GM04503 (cell line): Measurements from ENCODE around the gene FBXO42.
"Not testable (repeated sequence)": the region's sequence is repeated elsewhere in the genome, so short reads cannot be mapped to it uniquely, and the experiment has no call there.

Source experiments
- DNase-seq: peaks from one replicate; pipeline ENCODE4 v3.0.0-alpha.2; 2012; ENCODE audit warnings: low read depth

FBXO42 gene

DNA sequence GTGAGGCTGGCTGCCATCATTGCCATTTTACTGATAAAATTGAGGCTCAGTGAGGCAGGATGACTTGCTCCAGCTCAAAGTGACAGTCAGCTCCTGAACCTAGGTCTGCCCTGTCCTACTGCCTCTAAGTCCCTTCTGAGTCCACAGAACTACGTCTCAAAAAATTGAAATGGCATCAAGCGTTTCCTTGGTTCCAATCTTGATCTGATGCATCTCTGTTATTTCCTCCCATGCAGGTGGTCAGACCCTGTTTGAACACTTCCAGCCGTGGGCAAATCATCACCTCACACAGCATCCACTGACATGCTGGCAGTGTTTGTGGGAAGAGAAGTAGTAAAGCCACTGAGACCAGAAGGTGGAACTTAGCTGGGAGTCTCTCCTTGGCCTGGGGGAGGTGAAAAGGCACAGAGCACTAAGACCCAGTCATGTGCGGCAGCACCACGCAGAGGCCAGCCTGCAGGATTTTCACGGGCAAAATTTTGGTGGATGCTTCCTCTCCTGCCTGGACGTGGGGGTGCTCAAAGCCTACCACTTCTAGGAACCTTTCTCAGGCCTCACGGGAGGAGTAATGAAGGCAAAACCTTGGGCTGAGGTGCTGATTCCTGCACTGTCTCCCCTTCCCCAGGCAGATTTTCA is 107.5 kb downstream of the FBXO42 start:
- no peak for DNase-seq

DNA sequence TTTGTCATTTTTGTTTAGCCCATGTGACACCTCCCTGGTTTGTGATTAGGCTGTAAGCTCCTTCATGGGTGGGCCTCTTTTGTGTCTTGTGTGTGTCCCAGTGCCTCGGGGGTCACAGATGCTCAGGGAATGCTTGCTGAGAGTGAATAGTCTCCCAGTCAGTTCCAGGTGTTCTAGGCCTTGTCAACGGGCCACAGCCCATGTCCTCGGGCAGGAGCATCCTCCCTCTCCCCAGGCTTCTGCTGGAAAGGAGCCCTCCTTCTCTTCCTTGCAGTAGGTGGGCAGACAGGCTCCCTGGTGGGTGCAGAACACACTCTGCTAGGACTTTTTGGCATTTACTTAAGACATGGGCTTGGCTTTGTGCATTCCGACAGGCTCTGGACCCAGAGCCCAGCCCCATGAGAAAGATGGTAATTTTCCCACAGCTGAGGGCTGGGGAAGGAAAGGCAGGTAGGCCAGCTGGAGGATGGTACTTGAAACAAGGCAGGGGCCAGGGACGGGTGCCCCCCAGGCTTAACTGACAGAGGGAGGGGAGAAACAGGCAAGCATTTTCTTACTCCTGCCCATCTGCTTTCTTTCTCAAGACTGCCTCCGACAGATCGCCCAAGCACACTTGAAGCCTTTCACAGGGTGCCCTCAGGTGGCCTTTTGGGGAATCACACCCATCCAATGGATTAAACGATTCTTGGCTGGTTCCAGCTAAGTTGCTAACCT is 108.2 kb downstream of the FBXO42 start:
- DNase-seq = no peak

DNA sequence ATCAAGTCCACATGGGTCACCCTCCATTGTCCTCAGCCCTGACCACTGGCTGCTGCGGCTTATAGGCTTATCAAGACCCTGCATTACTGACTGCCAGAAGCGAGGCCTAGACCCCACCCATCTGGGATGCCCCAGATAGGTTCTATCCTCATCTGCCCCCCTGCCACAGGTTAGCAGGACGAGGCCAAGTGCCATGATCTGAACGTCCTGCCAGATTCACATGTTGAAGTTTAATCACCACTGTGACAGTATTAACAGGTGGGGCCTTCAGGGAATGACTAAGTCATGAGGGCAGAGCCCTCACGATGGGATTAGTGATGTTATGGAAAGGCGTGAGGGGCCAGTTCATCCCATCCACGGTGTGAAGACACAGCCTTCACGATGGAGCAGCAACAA is 109.1 kb downstream of the FBXO42 start:
- DNase-seq = no peak

DNA sequence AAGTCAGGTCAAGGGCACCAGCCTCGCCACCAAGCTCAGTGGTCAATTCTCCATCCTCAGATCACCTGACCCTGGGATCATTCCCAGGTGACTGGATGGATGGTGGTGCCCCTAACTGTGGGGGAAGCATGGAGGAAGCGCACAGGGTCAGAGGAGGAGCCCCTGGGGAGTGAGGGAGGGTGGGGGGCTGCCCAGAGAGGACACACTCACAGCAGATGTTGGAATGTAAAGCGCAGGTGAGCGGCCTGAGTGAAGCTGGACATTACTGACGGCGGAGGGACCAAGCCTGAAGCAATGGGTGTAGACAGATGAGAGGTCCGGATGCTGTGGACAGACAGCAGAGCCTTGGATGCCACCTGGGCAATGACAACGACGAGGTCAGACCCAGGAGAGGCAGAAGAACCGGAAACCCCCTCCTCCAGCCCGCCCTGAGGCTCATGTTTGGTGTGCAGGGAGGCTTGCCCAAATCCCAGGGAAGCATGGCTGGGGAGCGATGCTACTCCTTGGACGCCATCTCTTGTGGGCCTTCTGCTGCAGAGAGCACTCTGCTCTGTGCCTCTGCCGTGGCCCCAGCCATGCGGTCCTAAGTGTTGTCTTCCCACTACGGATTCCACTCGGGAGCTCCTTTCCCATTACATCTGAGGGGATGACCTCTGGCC is 109.6 kb downstream of the FBXO42 start:
- DNase-seq = no peak

DNA sequence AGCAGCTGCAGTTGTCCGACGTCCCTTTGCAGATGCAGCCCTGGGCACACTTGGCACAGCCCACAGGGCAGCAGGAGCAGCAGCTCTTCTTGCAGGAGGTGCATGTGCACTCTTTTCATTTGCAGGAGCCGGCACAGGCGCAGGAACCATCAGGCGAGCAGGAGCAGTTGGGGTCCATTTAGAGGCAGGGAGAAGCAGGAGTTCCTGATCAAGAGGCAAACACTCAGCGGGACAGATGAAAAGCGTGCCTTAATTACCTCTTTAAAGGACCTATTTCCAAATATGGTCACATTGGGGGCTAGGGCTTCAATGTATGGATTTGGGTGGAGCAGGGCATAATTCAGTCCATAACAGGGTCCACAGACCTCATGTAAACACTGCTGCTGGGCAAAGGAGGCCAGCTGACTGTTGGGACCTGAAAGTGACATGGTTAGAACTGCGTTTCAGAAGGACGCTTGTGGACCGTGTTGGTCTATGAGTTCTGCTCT is 111.0 kb downstream of the FBXO42 start:
- DNase-seq = no peak

DNA sequence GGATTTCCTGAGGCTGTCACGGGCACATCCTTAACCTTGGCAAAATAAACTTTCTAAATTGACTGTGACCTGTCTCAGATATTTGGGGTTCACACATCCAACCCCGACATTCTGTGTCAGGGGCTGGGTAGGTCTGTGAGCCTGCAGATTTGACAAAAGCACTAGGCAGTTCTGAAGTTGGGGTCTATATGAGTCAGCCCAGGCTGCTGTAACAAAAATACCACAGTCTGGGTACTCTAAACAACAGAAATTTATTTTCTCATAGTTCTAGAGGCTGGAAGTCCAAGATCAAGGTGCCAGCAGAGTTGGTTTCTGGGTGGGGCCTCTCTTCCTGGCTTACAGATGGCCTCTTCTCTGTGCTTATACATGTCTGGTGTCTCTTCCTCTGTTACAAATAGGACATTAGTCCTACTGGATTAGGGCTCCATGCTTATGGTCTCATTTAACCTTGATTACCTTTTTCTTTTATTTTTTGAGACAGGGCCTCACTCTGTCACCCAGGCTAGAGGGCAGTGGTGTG is 112.2 kb downstream of the FBXO42 start:
- no peak for DNase-seq

DNA sequence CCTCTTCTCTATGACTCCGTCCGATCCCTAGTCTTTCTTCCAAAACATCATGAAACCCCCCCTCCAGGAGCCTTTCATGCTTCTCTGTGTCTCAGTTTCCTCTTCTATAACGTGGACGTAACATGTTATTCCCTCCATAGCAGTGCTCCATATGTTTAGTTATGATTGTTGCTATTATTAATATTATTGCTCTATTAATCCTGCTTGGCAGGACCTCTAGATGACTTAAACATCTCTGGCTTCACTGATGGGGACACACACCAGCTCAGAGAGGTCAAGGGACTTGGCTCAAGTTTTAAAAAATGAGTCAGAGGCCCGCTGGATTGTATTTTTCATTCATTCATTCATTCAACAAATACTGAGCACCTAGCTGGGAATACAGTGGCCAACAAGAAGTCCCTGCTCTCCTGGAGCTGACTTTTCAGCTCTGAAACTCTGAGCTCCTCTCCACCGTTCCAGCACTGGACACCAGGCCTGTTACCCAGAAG is 114.9 kb downstream of the FBXO42 start:
- no peak for DNase-seq

DNA sequence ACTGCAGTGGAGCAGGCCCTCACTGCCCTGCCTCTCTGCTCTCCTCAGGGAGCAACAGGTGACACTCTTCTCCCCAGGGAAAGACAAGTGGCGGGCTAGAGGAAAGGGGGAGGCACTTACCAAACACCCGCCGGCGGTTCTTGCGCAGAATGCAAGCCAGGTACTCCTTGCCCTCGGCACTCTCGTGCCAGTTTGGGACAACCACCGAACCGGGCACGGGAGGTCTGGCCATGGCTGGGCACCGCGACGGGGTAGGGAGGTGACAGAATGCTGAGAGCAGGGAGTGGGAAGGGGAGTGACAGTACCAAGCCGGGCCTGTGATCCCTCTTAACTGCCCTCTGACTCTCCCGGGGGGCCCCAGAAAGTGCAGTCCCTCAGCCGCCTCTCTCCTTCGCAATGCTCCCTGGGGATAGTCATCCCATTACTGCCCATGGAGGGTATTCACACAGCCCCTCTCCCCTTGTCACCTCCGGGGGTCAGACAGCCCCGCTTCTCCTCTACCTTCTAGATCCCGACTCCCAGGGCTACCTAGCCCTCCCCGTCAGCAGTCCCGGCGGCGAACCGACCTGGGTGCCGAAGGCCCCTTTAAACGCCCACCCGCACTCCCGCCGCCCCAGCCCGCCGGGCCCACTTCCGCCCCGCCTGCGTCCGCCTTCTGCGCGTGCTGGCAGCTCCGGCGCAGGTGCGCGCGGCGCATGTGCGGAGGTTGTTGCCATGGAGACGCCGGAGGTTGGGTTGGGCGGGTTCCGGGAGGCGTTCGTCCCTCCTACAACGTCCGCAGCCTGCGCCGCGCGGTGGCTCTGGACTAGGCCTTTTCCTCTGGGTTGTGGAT is 115.6 kb downstream of the FBXO42 start, which contains the start of gene CPLANE2:
Gene CPLANE2, minus strand, starts transcription at position 673 of the 832 bp plus-strand sequence. Its CDS starts 441 bp downstream, at position 232.
- no peak for DNase-seq

DNA sequence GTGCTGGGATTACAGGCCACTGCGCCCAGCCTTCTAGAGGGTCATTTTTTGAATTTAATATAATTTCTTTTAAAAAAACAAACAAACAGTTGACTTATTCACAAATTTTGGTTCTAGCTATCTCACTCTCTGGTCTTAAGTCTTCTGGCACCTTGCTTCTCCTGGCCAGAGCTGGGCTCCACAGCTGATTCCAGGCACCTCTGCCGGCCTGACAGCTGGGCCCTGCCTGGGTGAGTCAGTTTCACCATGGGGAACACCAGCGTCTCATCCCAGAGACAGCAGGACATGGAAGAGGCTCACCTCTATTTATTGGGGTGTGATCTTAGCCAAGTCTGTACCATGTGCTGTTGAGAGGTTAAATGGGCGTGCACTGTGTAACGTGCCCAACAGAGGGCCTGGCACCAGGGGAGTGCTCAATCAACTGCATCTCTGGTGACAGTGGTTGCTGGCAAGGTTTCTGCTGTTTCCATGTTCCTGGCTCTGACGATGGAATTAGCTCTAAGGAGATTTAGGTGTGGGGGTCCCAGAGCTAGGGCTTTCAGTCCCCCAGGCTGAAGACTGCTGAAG is 116.3 kb downstream of the FBXO42 start:
- no peak for DNase-seq

DNA sequence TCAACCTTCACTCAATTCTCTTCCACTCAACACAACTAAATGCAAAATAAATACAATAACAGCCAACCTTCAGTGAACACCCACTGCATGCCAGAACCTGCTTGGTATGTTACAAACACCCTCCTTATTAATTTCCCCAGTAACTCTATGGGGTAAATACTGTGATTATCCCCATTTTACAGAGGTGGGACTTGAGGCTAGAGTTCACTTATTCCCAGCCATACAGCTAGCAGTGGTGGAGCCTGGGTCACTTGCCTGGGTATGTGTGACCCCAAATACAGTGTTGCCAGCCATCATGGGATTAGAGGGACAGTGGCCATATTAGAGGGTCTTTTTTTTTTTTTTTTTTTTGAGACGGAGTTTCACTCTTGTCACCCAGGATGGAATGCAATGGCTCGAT is 116.9 kb downstream of the FBXO42 start:
- DNase-seq = no peak

DNA sequence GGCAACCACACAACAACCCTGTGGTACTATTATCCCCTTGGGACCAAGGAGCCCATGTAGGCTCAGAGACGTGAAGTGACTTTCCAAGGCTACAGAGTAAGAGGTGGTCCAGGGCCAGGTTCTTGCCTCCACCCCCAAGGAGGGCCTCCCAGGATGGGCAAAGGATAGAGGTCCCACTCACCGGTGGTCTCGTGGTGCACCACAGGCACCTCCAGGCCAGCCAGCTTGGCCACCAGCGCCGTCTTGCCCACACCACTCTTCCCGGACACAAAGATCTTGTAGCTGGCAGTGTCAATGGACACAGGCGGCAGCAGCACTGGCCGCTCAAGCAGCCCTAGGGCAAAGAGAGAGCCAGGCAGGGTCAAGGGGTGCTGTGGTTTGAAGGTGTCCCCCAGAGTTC is 118.8 kb downstream of the FBXO42 start:
- no peak for DNase-seq

DNA sequence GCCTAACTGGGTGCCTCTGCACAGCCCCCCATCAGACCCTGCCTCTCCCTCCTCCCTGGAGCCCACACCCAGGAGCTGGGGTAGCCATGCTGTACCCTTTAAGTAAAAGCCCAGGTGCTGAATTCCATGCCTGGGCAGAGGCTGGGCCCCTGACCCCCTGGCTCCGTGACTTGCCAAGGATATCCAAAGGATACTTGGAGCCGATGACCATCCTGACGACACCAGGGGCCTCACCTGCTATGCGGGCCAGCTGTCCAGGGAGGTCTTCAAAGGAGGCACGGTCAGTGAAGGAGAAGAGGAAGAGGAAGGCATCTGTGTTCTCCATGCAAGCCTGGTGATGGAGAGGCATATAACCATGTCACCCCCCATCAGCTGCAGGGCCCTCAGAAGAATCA is 120.0 kb downstream of the FBXO42 start:
- DNase-seq = no peak

DNA sequence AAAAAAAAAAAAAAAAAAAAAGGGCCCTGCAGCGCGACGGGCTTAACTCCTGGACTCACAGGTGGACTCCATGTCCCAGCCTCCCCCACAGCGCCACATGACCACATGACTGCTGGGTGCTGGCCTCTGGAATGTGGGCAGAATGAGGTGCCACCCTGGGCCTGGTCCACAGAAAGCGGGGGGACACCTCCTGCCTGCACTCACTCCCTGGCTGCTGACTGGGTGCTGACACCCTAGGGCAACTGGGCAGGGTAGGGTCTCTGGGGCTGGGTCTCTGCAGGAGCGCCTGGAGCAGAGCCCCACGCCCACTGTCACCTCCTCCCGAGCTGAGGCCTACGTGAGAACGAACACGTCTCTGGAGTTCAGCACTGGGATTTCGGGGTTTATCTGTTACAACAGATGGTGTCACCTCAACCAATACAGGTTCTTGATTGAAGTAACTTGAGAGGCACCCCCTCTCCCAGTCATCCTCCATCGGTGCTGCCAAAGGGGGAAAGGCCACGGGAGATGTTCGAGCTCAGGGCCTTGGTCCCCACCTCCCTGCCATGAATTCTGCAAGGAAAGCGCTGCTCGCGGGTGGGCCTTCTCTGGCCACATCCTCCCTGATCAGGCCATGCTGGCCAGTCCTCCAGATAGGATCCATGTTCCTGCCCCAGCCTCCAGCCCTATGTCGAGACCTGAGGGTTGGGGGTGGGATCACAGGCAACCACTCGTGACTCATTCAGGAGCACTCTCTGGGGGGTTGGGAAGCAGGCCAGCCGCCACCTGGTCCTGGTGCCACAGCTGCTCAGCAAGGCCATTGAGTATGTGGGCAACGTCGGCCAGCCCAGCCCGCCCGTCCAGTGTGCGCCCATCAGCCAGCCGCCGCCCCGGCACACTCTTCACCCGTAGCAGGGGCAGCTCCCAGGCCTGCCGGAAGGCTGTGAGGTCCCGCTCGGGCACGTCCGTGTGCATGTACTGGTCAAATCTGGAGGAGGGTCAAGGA is 120.7 kb downstream of the FBXO42 start:
- no peak for DNase-seq

DNA sequence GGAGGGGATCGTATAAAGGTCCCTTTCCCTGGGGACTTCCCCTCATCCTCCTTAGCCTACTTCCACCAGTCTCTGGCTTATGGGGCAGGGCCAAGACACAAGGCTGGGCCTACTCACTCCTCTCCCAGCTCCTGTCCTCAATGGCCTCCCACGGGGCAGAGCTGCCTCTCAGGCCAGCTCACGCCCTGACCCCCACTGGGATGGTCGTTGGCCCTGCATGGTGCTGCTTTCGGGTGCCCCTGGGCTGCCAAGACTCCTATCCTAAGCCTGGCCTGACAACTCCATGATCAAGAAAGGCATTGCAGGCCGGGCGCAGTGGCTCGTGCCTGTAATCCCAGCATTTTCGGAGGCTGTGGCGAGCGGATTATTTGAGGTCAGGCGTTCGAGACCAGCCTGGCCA is 121.5 kb downstream of the FBXO42 start:
- no peak for DNase-seq

DNA sequence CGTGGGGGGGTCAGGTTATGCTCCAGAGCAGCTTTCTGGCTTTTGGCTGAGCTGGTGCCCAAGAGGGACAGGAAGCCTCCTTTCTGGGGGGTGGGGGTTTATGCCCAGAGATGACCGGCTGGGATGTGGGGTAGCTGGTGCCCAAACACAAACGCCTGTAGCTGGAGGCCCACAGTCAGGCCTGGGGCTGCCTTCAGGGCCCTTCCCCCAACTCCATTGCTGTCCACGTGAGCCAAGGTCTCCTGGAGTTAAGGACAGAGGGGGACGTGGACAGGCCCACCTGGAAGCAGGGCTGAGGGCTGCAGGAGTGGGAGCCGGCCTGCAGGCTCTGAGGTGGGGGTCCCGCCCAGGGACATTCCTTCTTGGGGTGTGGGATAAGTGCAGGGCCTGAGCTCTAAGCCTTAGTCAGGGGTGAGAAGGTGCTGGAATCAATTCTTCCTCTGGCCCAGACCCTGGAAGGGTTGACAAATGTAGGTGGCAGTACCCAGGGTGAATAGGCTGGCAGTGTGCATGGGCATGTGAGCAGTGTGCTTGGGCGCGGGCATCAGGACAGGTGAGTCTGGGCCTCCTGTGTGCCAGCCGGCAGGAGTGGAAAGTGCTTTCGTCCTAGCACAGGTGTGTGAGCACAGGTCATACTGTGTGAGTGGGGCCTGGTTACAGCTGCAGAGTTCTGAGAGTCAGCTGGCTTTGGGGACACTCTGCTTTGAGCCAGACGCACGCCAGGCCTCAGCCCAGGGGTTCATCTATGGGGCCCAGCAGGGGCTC is 122.1 kb downstream of the FBXO42 start:
- DNase-seq = no peak

DNA sequence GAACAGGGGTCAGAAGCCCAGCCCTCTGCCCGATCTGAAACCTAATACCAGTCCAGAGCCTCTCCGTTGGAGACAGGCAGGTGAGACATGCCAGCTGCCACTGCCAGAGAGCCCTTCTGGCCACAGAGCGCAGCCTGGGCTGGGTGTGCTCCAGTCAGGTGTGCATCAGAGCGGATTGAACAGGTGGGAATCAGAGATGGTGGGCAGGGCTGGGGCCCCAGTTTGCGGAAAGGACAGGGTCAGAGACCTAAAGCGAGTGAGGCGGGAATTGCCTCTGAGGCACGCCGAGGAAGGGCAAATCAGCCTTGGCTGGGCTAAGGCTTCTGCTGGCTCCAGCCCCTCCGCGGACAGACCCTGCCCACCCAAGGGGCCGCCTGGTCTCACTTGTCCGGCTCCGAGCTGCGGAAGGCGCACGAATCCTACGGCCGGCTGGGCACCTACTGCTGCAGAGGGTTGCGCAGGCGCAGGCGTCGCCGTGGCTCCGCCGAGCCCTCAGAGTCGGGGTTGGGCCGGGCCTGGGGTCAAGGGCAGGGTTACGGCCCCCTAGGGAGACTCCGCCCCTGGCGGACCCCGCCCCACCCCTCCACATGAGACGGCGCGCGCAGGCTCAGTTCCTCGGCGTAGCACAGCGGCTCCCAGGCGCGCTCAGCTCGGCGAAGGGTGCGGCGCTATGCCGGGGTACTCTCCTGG is 125.6 kb downstream of the FBXO42 start:
- DNase-seq = no peak

DNA sequence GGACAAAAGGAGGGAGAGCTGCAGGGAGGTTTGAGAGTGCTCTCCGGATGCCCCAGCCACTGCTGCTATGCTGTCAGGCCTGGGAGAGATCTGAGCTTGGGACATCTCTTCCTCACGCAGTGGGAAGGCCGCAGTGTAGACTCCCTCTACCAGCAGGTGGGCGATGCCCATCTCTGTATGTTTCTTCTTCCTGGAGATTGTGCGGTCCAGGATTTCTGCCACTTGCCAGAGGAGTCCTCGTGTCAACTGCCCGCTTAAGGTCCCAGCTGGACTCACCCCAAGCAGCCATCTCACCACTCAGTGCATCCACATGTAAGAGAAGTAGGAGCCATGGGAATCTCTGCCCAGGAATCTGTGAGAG is 126.2 kb downstream of the FBXO42 start:
- DNase-seq = no peak

DNA sequence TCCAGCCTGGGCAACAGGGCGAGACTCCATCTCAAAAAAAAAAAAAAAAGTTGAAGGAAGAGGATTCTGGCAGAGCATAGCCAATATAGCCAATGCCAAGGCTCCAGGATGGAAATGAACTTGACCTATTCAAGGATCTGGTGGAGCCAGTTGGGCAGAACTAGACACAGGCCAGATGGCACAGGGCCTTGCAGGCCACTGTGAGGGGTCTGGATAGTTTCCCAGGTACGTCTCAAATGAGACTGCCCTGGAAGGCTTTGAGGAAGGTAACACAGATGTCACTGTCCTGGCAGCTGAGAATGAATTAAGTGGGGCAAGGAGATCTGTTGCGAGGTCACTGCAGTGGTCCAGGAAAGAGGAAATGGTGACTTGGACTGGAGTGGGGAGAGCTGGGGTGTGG is 127.8 kb downstream of the FBXO42 start:
- no peak for DNase-seq

DNA sequence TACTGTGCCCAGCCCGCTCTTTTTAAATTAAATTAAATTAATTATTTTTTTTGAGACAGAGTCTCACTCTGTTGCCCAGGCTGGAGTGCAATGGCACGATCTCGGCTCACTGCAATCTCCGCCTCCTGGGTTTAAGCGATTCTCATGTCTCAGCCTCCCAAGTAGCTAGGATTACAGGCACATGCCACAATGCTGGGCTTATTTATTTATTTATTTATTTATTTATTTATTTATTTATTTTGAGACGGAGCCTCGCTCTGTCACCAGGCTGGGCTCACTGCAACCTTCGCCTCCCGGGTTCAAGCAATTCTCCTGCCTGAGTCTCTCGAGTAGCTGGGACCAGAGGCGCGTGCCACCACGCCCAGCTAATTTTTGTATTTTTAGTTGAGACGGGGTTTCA is 129.6 kb downstream of the FBXO42 start:
- not testable (repeated sequence) for DNase-seq
